ENCODE measurements around the gene HPDL. TPM values are rescaled to one million over a fixed set of nuclear protein-coding genes. Genes with fewer than 3 reads are reported as not detected.

HPDL gene
- total RNA-seq, 6 experiments from 2014 or later: 0.36 to 0.80 (median 0.58) TPM

DNA sequence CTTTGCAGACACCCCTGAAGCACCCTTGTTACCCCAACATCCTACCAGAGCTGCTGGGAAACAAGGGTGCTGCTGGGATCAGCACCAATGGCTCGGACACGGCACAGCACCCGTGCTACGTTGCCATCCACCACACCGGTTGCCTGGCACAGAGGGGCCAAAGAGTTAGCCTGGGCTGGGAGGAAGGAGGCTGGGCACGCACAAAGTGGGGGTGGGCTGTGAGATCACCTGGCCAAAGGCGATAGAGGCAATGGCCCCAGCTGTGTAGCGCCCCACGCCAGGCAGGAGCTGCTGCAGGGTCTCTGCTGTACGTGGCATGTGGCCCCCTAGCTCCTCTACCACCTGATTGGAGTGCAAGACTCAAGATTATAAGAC is 5.6 kb downstream of the HPDL start:
- TF ChIP-seq, protein P1, sequence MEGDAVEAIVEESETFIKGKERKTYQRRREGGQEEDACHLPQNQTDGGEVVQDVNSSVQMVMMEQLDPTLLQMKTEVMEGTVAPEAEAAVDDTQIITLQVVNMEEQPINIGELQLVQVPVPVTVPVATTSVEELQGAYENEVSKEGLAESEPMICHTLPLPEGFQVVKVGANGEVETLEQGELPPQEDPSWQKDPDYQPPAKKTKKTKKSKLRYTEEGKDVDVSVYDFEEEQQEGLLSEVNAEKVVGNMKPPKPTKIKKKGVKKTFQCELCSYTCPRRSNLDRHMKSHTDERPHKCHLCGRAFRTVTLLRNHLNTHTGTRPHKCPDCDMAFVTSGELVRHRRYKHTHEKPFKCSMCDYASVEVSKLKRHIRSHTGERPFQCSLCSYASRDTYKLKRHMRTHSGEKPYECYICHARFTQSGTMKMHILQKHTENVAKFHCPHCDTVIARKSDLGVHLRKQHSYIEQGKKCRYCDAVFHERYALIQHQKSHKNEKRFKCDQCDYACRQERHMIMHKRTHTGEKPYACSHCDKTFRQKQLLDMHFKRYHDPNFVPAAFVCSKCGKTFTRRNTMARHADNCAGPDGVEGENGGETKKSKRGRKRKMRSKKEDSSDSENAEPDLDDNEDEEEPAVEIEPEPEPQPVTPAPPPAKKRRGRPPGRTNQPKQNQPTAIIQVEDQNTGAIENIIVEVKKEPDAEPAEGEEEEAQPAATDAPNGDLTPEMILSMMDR (IDR thresholded peaks at IDR 0.05): no peak
- Mint-ChIP-seq H3K4me3 (no peak overlapping the region), H3K9me3 (no peaks in the 10 kb centered on the region), H3K36me3 (ENCODE audit: low read depth) (no peaks in the 10 kb centered on the region), H3K4me1 (ENCODE audit: low read depth) (peaks cover 19% of the 10 kb centered on the region), H3K27me3 (ENCODE audit: insufficient read depth) (no peaks in the 10 kb centered on the region), H3K27ac (no peak overlapping the region)
- no peak for DNase-seq

DNA sequence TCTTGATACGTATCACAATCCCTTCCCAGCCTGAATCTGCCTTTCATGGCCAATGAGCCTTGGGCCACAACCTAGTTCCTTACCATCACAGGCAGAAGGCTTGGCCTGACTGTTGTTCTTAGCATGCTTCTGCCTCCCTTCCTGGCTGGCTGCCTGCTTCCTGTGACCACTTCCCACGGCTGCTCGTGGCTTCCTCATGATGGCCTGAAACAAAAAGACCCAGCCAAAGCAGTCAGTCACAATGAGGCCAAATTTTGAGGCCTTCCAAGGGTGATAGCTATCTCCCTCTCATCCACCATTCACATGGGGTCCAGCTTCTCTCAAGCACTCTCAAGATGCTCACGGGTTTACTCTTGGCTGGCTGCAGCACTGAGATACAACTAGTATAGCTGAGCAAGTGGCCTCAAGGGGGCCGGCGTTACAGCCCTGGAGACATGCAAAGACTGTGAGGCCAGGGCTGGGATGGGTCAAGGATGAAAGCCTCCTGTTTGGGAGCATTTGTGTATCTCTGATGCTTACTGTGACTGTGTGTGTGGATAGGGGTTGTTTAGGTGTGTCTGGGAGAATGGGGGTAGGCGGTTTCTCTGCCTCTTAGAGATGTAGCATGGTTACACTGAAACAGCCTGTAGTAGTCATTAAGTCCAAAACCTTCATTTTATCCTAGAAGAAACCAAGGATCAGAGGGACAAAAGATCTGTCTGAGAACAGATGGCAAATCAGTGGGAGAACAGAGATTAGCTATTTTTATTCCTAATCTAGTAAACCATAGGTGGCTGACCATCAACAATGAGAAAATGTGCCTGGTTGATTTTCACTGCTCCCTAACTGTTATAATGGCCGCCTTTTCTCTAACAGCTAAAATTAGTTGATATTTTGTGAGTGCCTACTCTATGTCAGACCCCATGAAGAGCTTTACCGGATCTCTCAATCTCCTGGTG is 7.9 kb downstream of the HPDL start:
- Mint-ChIP-seq H3K4me1 (ENCODE audit: low read depth) (peaks cover 36% of the 10 kb centered on the region), H3K9me3 (no peaks in the 10 kb centered on the region), H3K36me3 (ENCODE audit: low read depth) (peaks cover 10% of the 10 kb centered on the region; the same call in 1 of the 2 replicates), H3K4me3 (no peak overlapping the region), H3K27ac (no peak overlapping the region), H3K27me3 (ENCODE audit: insufficient read depth) (no peaks in the 10 kb centered on the region)
- DNase-seq: no peak
- TF ChIP-seq, protein P1 (IDR thresholded peaks at IDR 0.05): 0 out of 2 replicates have a peak, but pooled peaks have one; percentile 11

DNA sequence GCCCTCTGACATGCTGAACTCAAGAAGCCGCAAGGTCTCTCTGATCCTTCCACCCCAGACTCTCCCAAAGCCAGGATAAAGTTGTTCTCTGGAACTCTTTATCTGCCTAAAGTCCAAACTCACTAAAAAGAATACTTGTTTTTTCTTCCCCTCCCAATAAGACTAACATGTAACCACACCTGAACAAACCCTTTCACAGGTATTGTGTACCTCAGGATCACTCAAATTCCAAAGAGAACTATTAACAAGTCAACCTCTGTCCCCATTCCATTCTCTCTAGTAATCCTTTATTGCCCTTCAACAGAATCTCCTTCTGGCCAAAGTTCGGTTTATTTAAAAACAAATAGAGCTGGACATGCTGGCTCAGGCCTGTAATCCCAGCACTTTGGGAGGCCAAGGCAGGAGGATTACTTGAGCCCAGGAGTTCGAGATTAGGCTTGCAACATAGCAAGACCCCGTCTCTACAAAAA is 9.2 kb downstream of the HPDL start:
- Mint-ChIP-seq H3K27ac (no peak overlapping the region), H3K9me3 (no peaks in the 10 kb centered on the region), H3K4me1 (ENCODE audit: low read depth) (peaks cover 39% of the 10 kb centered on the region), H3K36me3 (ENCODE audit: low read depth) (peaks cover 10% of the 10 kb centered on the region; the same call in 1 of the 2 replicates), H3K27me3 (ENCODE audit: insufficient read depth) (no peaks in the 10 kb centered on the region), H3K4me3 (no peak overlapping the region)
- DNase-seq: no peak
- TF ChIP-seq, protein P1 (IDR thresholded peaks at IDR 0.05): no peak

DNA sequence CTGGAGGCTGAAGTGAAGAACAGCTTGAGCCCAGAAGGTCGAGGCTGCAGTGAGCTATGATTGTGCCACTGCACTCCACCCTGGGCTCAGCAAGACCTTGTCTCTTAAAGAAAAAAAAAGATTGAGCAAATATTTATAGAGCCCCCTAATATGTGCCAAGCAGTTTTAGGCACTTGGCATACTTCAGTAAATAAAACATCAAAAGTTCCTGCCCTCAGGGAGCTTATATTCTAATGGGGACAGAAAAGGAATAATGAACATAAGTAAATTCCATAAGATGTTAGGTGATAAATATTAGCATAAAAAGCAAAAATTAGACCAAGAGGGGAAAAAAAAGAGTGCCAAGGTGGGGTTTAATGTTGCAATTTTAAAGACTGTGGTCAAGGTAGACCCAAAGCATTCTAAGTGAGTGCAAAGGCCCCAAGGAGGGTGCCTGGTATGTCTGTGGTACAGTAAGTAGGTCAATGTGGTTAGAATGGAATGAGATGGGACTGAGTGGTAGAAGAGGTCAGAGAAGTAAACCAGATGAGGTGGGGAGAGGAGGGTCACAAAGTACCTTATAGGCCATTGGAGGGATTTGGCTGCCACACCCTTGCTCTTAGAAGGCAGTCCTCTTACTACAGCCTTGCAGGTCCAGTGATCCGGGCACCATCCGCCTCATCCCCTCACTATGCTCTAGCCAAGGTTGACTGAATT is 11.1 kb downstream of the HPDL start:
- no peak overlapping the region for H3K27ac Mint-ChIP-seq
- H3K27me3 Mint-ChIP-seq (ENCODE audit: insufficient read depth): no peaks in the 10 kb centered on the region
- peaks cover 50% of the 10 kb centered on the region for H3K4me1 Mint-ChIP-seq (ENCODE audit: low read depth)
- H3K36me3 Mint-ChIP-seq (ENCODE audit: low read depth): peaks cover 10% of the 10 kb centered on the region; the same call in 1 of the 2 replicates
- no peak for DNase-seq
- H3K4me3 Mint-ChIP-seq: no peak overlapping the region
- H3K9me3 Mint-ChIP-seq: no peaks in the 10 kb centered on the region
- TF ChIP-seq, protein P1 (IDR thresholded peaks at IDR 0.05): no peak

DNA sequence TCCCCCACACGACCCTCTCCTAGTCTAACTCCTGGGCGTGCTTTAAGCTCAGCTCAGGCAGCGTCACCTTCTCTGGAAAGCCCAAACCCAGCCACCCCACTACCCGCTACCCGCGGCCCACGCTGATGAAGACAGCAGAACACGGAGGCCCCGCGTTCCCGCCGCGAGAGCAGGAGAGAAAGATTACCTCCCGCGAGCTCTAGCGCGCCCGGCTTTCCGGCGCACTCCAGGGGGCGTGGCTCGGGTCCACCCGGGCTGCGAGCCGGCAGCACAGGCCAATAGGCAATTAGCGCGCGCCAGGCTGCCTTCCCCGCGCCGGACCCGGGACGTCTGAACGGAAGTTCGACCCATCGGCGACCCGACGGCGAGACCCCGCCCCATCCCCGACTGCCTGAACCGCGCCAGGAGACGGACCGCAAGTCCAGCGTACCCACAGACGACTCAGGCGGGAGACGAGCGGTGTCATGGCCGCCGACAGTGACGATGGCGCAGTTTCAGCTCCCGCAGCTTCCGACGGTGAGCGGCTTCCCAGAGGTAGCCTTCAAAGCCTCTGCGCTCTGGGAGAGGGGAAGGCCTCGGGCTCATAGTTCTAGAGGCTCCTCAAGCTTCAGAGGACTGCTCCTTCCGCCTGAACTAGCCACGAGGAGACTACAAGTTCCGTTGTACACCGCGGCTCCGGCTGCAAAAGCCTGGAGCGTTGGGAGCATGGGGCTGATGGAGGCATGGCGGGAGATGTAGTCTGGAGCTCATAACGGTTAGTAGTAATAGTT is 13.3 kb downstream of the HPDL start, which contains the start of the genes MUTYH and TOE1:
Gene MUTYH (minus strand): TSS at position 652 of the 770 bp plus-strand sequence. CDS start 5,935 bp downstream, outside the sequence.
Gene TOE1 (plus strand): TSS at position 382 of the 770 bp plus-strand sequence. CDS start 83 bp downstream, at position 465.
- TF ChIP-seq, protein P1 (IDR thresholded peaks at IDR 0.05): peak; percentile 29; the same call in 1 of the 2 replicates
- Mint-ChIP-seq H3K27ac (peak within 1 kb of the TSS; percentile 99), H3K4me3 (peak within 1 kb of the TSS; percentile 99), H3K36me3 (ENCODE audit: low read depth) (peaks cover 17% of the 10 kb centered on the region; the same call in 1 of the 2 replicates), H3K4me1 (ENCODE audit: low read depth) (peaks cover 50% of the 10 kb centered on the region), H3K27me3 (ENCODE audit: insufficient read depth) (no peaks in the 10 kb centered on the region), H3K9me3 (no peaks in the 10 kb centered on the region)
- DNase-seq: peak; percentile 88

Measured in HFFc6 (cell line).